NCI-H524 (cell line): ENCODE results near the gene AKAP6.
A peak's percentile ranks its signal among the peaks of the same experiment; 100 is the strongest.

Source experiments
- DNase-seq, 2 experiments: peaks; one replicate each; lab custom pipeline; 2025; lab: John Stamatoyannopoulos, UW

Gene AKAP6, protein sequence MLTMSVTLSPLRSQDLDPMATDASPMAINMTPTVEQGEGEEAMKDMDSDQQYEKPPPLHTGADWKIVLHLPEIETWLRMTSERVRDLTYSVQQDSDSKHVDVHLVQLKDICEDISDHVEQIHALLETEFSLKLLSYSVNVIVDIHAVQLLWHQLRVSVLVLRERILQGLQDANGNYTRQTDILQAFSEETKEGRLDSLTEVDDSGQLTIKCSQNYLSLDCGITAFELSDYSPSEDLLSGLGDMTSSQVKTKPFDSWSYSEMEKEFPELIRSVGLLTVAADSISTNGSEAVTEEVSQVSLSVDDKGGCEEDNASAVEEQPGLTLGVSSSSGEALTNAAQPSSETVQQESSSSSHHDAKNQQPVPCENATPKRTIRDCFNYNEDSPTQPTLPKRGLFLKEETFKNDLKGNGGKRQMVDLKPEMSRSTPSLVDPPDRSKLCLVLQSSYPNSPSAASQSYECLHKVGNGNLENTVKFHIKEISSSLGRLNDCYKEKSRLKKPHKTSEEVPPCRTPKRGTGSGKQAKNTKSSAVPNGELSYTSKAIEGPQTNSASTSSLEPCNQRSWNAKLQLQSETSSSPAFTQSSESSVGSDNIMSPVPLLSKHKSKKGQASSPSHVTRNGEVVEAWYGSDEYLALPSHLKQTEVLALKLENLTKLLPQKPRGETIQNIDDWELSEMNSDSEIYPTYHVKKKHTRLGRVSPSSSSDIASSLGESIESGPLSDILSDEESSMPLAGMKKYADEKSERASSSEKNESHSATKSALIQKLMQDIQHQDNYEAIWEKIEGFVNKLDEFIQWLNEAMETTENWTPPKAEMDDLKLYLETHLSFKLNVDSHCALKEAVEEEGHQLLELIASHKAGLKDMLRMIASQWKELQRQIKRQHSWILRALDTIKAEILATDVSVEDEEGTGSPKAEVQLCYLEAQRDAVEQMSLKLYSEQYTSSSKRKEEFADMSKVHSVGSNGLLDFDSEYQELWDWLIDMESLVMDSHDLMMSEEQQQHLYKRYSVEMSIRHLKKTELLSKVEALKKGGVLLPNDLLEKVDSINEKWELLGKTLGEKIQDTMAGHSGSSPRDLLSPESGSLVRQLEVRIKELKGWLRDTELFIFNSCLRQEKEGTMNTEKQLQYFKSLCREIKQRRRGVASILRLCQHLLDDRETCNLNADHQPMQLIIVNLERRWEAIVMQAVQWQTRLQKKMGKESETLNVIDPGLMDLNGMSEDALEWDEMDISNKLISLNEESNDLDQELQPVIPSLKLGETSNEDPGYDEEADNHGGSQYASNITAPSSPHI (N-terminal part only)

GRCh38 chr14:32329146-32329545 lies at the start of gene AKAP6:
Gene AKAP6 (plus strand): TSS chr14:32329298. CDS start chr14:32433494, 104,196 bp downstream.
- DNase-seq: peak; percentile 70 to 90

DNA sequence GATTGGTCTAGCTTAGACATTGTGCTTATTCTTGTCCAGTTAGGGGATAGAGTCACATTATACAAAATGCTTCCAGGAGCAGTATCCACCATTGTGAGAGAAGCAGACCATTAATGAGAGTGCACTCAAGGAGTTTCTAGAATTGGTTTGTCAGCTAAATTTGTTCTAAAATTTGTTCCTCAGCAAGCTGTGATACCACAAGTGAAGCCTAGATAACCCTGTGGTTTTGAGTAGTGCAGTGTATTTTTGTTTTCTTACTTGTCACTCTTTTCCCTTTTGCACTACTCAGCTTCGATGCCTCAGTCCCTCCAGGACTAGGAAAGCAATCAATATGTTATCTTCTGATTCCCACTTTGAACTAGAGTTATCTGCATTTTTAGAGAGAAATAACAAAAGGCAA lies 42.5 kb upstream of the AKAP6 start:
- DNase-seq: no peak

GRCh38 chr14:32296366-32296765 lies 32.7 kb upstream of the AKAP6 start:
- DNase-seq: no peak

- DNase-seq: peak in 1 of 2 experiments; percentile 42
Observed at GRCh38 chr14:32298346-32298745, 30.8 kb upstream of the AKAP6 start.

- peak; percentile 99 to 100 for DNase-seq
Observed at GRCh38 chr14:32300136-32300535, 29.0 kb upstream of the AKAP6 start.

DNA sequence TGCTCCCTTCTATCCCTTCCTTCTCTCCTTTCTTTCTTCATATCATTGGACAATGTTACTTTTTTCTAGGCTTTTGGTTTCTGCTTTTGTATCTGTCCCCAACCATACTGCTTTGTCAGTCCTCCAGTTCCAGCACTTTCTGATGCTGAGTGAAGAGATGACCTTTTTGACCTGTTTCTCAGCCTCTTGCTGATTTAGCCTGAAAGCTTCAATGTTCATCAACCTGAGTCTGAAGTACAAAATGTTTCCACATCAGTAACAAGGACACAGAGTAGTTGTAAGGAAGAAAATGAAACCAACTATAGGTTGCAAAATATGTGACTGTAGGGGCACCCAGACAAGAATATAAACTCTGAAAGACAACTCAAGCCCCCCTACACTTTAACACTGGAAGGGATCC lies 25.2 kb upstream of the AKAP6 start:
- DNase-seq: no peak

DNA sequence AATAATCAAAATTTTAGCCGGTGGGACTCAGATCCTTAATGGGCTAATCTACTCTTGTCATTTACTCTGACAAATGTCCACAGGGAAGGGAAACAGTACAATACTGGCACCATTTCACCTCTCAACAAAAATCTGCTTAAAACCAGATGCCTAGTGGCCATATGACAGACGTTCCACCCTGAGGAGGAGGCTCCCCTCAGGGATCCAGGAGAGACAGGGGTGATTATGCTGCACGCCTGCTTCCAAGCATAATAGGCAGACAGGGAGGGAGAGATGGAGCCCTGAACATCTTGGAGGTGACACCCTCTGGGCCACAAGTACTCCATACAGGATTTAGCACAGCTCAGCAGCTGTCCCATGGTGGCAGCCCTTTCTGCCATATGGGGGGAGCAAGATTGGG lies 24.8 kb upstream of the AKAP6 start:
- peak; percentile 100 for DNase-seq

DNA sequence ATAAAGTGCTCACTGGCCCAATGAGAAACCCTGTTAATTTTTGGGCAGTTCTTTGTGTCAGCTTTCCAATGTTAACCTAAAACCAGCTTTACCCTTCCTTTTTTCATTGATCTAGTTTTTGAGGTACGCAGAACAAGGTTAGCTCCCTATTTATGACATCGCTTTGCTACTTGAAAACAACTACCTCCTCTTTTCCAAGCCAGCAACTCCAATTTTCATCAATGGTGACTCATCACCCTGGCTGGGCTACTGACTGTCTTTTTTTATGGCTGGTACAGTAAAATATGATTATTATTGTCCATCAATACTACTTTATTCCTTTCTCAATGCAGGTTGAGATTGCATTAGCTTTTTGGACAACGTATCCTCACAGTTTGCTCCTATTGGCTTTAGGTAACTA lies 22.5 kb upstream of the AKAP6 start:
- DNase-seq: no peak

- DNase-seq: peak in 1 of 2 experiments; percentile 20
Observed at GRCh38 chr14:32307881-32308582, 21.1 kb upstream of the AKAP6 start.

DNA sequence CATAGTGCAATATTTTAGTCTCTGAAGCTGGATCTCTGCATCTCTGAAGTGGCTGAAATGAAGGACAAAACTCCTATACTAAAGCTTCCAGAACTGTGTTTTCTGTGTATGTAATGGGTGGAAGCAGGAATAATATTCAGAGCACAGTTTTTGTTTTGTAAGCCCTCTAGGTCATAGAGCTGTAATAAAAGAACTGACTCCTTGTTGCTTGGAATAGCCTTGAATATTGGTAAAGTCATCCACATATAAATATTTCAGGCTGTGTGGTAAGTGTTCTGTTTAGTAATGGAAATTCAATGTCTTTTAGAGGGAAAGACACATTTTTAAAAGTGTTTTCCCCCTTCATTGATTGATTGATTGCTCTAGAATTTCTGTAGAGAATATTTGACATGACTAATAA lies 18.2 kb upstream of the AKAP6 start:
- no peak for DNase-seq

GRCh38 chr14:32311294-32312009 lies 17.6 kb upstream of the AKAP6 start:
- no peak for DNase-seq

DNA sequence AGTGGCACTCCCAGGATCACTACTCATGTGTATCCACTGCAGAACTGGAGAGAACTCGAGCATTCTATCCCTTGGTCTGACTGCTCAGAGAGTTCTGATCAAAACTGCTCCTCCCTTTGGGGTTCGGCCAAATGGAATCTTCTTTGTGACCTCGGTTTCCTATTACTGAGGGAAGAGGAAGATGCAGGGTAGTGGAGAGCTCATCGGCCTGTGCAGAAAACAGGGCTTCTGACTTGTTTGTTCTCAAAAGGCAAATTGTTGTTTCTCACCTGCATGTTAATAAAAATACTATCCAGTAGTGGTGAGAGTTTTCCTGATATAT lies 17.1 kb upstream of the AKAP6 start:
- no peak for DNase-seq

DNA sequence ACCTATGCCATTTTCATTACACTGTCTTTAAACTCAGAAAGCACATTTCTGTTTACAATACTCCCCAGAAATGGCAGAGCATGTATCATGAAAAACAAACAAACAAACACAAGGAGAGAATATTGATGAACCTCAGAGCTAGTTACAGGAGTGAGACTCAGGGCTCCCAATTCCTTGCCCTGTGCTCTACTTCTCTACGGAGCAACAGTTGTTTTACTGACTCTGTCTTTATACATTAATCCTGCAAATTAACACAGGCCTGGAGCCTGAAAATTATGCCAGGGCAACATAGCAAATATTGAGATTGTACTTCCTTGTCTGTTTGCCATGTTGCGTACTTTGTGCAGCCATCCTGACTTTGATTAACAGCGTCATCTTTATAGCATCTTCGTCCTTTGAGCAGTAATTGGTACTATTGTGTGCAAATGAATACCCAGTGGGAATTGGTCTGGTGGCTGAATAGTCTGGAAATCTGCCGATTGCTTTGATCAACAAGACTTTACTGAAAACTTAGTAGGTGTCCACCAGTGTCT lies 15.2 kb upstream of the AKAP6 start:
- DNase-seq: no peak

DNA sequence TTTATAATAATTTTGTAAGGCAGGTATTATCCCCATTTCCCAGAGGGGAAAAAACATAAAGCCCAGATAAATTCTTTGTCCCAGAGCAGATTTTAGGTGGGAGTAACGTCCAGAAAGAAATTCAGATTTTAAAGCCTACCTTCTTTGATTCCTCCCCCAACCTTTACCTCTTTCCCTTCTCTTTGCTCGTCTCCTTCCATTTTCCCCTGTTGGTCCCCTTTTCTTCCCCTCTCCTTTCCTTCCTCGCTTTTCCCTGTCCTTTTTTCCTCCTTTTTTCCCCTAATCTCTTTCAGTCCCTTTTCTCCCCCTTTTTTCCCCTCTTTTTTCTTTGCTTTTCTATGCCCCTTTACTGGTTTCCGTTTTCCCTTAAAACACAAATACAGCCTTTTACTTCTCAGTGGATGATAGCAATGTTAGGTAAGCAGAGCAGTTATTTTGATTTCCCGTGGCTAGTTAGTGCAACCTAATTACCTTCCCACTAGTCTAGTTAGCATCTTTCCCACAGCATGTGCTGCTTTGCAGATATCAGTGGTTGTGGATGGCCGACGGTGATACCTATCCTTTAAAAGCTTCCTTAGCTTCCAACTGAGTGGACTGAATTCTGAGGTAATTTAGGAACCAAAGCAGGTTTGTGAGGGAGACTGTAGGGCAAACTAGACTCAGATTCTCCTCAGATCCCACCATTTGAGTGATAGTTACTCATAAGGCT lies 10.9 kb upstream of the AKAP6 start:
- DNase-seq: no peak

- DNase-seq: no peak
Observed at GRCh38 chr14:32319368-32320049, 9.6 kb upstream of the AKAP6 start.

DNA sequence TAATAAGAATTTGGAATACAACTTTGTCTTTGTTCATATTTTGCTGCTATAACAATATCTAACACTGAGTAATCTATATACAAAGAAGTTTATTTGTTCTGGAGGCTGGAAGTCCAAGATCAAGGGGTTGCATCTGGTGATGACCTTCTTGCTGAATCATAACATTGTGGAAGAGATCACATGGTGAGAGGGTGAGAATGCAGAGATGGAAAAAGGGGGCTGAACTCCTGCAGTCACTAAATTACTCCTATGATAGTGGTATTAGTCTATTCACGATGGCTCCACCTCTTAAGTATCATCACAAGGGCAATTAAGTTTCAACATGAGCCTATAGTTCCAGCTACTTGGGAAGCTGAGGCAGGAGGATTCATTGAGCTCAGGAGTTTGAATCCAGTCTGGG lies 4.5 kb upstream of the AKAP6 start:
- no peak for DNase-seq

GRCh38 chr14:32327255-32327961 lies 1.7 kb upstream of the AKAP6 start:
- peak in 1 of 2 experiments; percentile 17 for DNase-seq

GRCh38 chr14:32329690-32330285 lies 690 bp downstream of the AKAP6 start:
- DNase-seq: no peak
